ENCODE results near the gene MYL10. TPM values are rescaled to one million over a fixed set of nuclear protein-coding genes. Genes with fewer than 3 reads are reported as not detected.

The MYL10 gene
- total RNA-seq, 1 donor from 2014 or later = not detected

GRCh38 chr7:101676062-101676598, 47.0 kb upstream of the MYL10 start:
- Mint-ChIP-seq H3K36me3 (no peaks in the 10 kb centered on the region), H3K27me3 (peaks cover 4% of the 10 kb centered on the region), H3K27ac (no peak overlapping the region), H3K9me3 (no peaks in the 10 kb centered on the region), H3K4me3 (no peak overlapping the region), H3K4me1 (ENCODE audit: unreplicated experiment) (peaks cover 10% of the 10 kb centered on the region)
- TF ChIP-seq CTCF (conservative IDR thresholded peaks at IDR 0.05) = no peak
- DNase-seq (ENCODE audit: extremely low spot score, unreplicated experiment) = no peak

- Mint-ChIP-seq H3K36me3 (no peaks in the 10 kb centered on the region), H3K4me3 (no peak overlapping the region), H3K27ac (no peak overlapping the region), H3K9me3 (no peaks in the 10 kb centered on the region), H3K4me1 (ENCODE audit: unreplicated experiment) (peaks cover 9% of the 10 kb centered on the region), H3K27me3 (peaks cover 3% of the 10 kb centered on the region)
- no peak for TF ChIP-seq CTCF (conservative IDR thresholded peaks at IDR 0.05)
- DNase-seq (ENCODE audit: extremely low spot score, unreplicated experiment) = no peak
These were observed 45.3 kb upstream of the MYL10 start for GRCh38 chr7:101674439-101674838.

- Mint-ChIP-seq H3K4me3 (no peak overlapping the region), H3K27me3 (peaks cover 3% of the 10 kb centered on the region)
- no peak for TF ChIP-seq CTCF (conservative IDR thresholded peaks at IDR 0.05)
These were observed 44.9 kb upstream of the MYL10 start for GRCh38 chr7:101673951-101674350.

GRCh38 chr7:101673315-101673714, 44.2 kb upstream of the MYL10 start:
- Mint-ChIP-seq H3K36me3 (no peaks in the 10 kb centered on the region), H3K9me3 (peaks cover 4% of the 10 kb centered on the region)

More at GRCh38 chr7:101673951-101674350, 44.9 kb upstream of the MYL10 start:
- no peak for DNase-seq (ENCODE audit: extremely low spot score, unreplicated experiment)
- H3K27ac Mint-ChIP-seq = no peak overlapping the region
- no peaks in the 10 kb centered on the region for H3K9me3 Mint-ChIP-seq
- H3K4me1 Mint-ChIP-seq (ENCODE audit: unreplicated experiment) = peaks cover 9% of the 10 kb centered on the region
- H3K36me3 Mint-ChIP-seq = no peaks in the 10 kb centered on the region

GRCh38 chr7:101671371-101672356, 42.6 kb upstream of the MYL10 start:
- no peak for TF ChIP-seq CTCF (conservative IDR thresholded peaks at IDR 0.05)
- H3K27me3 Mint-ChIP-seq = peaks cover 4% of the 10 kb centered on the region
- H3K27ac Mint-ChIP-seq = no peak overlapping the region
- no peaks in the 10 kb centered on the region for H3K4me1 Mint-ChIP-seq (ENCODE audit: unreplicated experiment)
- DNase-seq (ENCODE audit: extremely low spot score, unreplicated experiment) = no peak
- H3K36me3 Mint-ChIP-seq = no peaks in the 10 kb centered on the region
- H3K9me3 Mint-ChIP-seq = peaks cover 5% of the 10 kb centered on the region
- no peak overlapping the region for H3K4me3 Mint-ChIP-seq

More at GRCh38 chr7:101673315-101673714, 44.2 kb upstream of the MYL10 start:
- no peak for TF ChIP-seq CTCF (conservative IDR thresholded peaks at IDR 0.05)
- no peak overlapping the region for H3K4me3 Mint-ChIP-seq
- no peak for DNase-seq (ENCODE audit: extremely low spot score, unreplicated experiment)
- peaks cover 3% of the 10 kb centered on the region for H3K27me3 Mint-ChIP-seq
- no peak overlapping the region for H3K27ac Mint-ChIP-seq
- H3K4me1 Mint-ChIP-seq (ENCODE audit: unreplicated experiment) = peaks cover 9% of the 10 kb centered on the region
